ENCODE data around the gene MKLN1.

The MKLN1 gene

GRCh38 chr7:131498237-131498885 lies 170.7 kb downstream of the MKLN1 start:
- Histone ChIP-seq H3K9ac (ENCODE audit: low read length) (no peak overlapping the region), H3K4me3 (ENCODE audit: low read depth, low read length, poor library complexity, severe bottlenecking) (no peak overlapping the region), H3K9me2 (ENCODE audit: low read depth, low read length) (no peaks in the 10 kb centered on the region), H3K27ac (ENCODE audit: low read depth, low read length, poor library complexity, severe bottlenecking) (no peak overlapping the region), H3K4me1 (ENCODE audit: insufficient read depth, low read length, severe bottlenecking) (no peaks in the 10 kb centered on the region), H2AFZ (ENCODE audit: low read length) (no peak overlapping the region), H3K9me3 (ENCODE audit: low read length) (no peaks in the 10 kb centered on the region), H3K36me3 (ENCODE audit: insufficient read depth, low read length) (peaks cover 13% of the 10 kb centered on the region; the same call in 1 of the 2 replicates), H4K20me1 (ENCODE audit: insufficient read depth, low read length) (no peaks in the 10 kb centered on the region), H3K27me3 (ENCODE audit: insufficient read depth, low read length) (no peaks in the 10 kb centered on the region), H3K4me2 (ENCODE audit: low read length) (no peak overlapping the region), H3F3A (ENCODE audit: insufficient read depth, low read length) (no peaks in the 10 kb centered on the region; the same call in 1 of the 2 replicates), H3K79me2 (ENCODE audit: insufficient read depth, low read length) (no peaks in the 10 kb centered on the region)
- TF ChIP-seq CTCF (IDR thresholded peaks at IDR 0.05; ENCODE audit: low read length) (no peak), EZH2 (IDR thresholded peaks at IDR 0.05; ENCODE audit: borderline replicate concordance, low read length) (no peak)

- Histone ChIP-seq H2AFZ (ENCODE audit: low read length) (no peak overlapping the region), H3K4me3 (ENCODE audit: low read depth, low read length, poor library complexity, severe bottlenecking) (no peak overlapping the region), H3K4me1 (ENCODE audit: insufficient read depth, low read length, severe bottlenecking) (no peaks in the 10 kb centered on the region), H3K36me3 (ENCODE audit: insufficient read depth, low read length) (peaks cover 13% of the 10 kb centered on the region; the same call in 1 of the 2 replicates), H3F3A (ENCODE audit: insufficient read depth, low read length) (no peaks in the 10 kb centered on the region; the same call in 1 of the 2 replicates), H4K20me1 (ENCODE audit: insufficient read depth, low read length) (no peaks in the 10 kb centered on the region), H3K79me2 (ENCODE audit: insufficient read depth, low read length) (no peaks in the 10 kb centered on the region), H3K9ac (ENCODE audit: low read length) (no peak overlapping the region), H3K27ac (ENCODE audit: low read depth, low read length, poor library complexity, severe bottlenecking) (no peak overlapping the region), H3K27me3 (ENCODE audit: insufficient read depth, low read length) (no peaks in the 10 kb centered on the region), H3K9me2 (ENCODE audit: low read depth, low read length) (no peaks in the 10 kb centered on the region), H3K9me3 (ENCODE audit: low read length) (no peaks in the 10 kb centered on the region), H3K4me2 (ENCODE audit: low read length) (no peak overlapping the region)
- TF ChIP-seq CTCF (IDR thresholded peaks at IDR 0.05; ENCODE audit: low read length) (no peak), EZH2 (IDR thresholded peaks at IDR 0.05; ENCODE audit: borderline replicate concordance, low read length) (no peak)
These were observed 172.1 kb downstream of the MKLN1 start for GRCh38 chr7:131499801-131500200.

- H3K9ac ChIP-seq (ENCODE audit: low read length), result no peak overlapping the region
- TF ChIP-seq EZH2 (IDR thresholded peaks at IDR 0.05; ENCODE audit: borderline replicate concordance, low read length), result no peak
- no peak for TF ChIP-seq CTCF (IDR thresholded peaks at IDR 0.05; ENCODE audit: low read length)
- H3K4me1 ChIP-seq (ENCODE audit: insufficient read depth, low read length, severe bottlenecking), result no peaks in the 10 kb centered on the region
- H3K79me2 ChIP-seq (ENCODE audit: insufficient read depth, low read length), result no peaks in the 10 kb centered on the region
- H4K20me1 ChIP-seq (ENCODE audit: insufficient read depth, low read length), result no peaks in the 10 kb centered on the region
- H3K27me3 ChIP-seq (ENCODE audit: insufficient read depth, low read length), result no peaks in the 10 kb centered on the region
- no peaks in the 10 kb centered on the region for H3K9me3 ChIP-seq (ENCODE audit: low read length)
- H3K27ac ChIP-seq (ENCODE audit: low read depth, low read length, poor library complexity, severe bottlenecking), result no peak overlapping the region
- H3F3A ChIP-seq (ENCODE audit: insufficient read depth, low read length), result no peaks in the 10 kb centered on the region; the same call in 1 of the 2 replicates
- H3K9me2 ChIP-seq (ENCODE audit: low read depth, low read length), result no peaks in the 10 kb centered on the region
- H3K4me3 ChIP-seq (ENCODE audit: low read depth, low read length, poor library complexity, severe bottlenecking), result no peak overlapping the region
- peaks cover 13% of the 10 kb centered on the region; the same call in 1 of the 2 replicates for H3K36me3 ChIP-seq (ENCODE audit: insufficient read depth, low read length)
- no peak overlapping the region for H3K4me2 ChIP-seq (ENCODE audit: low read length)
- no peak overlapping the region for H2AFZ ChIP-seq (ENCODE audit: low read length)
These were observed 172.7 kb downstream of the MKLN1 start for GRCh38 chr7:131500357-131500756.

Data from OCI-LY1 (cell line).